Testis (tissue), 3 donors: ENCODE data around the gene SHROOM1. TPM values are rescaled to one million over a fixed set of nuclear protein-coding genes. Genes with fewer than 3 reads are reported as not detected.
"Not testable (repeated sequence)": the region's sequence is repeated elsewhere in the genome, so short reads cannot be mapped to it uniquely, and the experiment has no call there.

Experiments
- DNase-seq: peaks from one replicate; pipeline ENCODE4 v3.0.0-alpha.2; 2019
- H3K27ac ChIP-seq, 2 donors: fragments of 200-600 bp; sonication (generic); one replicate each; pipeline ENCODE4 v1.5.1; 2019
- H3K27me3 ChIP-seq: fragments of 200-600 bp; sonication (generic); one replicate; pipeline ENCODE4 v1.5.1; 2019
- H3K36me3 ChIP-seq: fragments of 200-600 bp; sonication (generic); one replicate; pipeline ENCODE4 v1.5.1; 2017; ENCODE audit warnings: low read depth; ENCODE audit errors: missing control alignments
- H3K4me1 ChIP-seq: fragments of 200-600 bp; sonication (generic); one replicate; pipeline ENCODE4 v1.5.1; 2019
- H3K4me3 ChIP-seq, 2 donors: fragments of 200-600 bp; sonication (generic); one replicate each; pipeline ENCODE4 v1.5.1; 2017 to 2019
- H3K9me3 ChIP-seq: fragments of 200-600 bp; sonication (generic); one replicate; pipeline ENCODE4 v1.5.1; 2017
- POLR2A ChIP-seq: fragments of 450-650 bp; IDR thresholded peaks from one replicate; pipeline ENCODE4 v1.6.1; 2017; ENCODE audit warnings: antibody characterized with exemption, mild to moderate bottlenecking, moderate library complexity
- WGBS, 2 donors: methylation state at CpG; one replicate each; pipeline ENCODE4 v1.1.5; 2018; 5-methylcytosine and 5-hydroxymethylcytosine counted together
- intact Hi-C: fragments of 100-400 bp; cut with DNase I; formaldehyde crosslinking; loops from one replicate; pipeline ENCODE4 v1.15.1; 2023; ENCODE audit warnings: low total_unique reads
- polyA plus RNA-seq: library from polyadenylated mRNA; stranded (reverse); fragments of 350-450 nt; fragmentation: Illumina TruSeq; extraction: RNeasy Lipid Tissue Mini Kit (QIAGEN cat#74804); gene quantifications from one replicate; pipeline ENCODE4 v1.2.3, GENCODE V29; 2014; ENCODE audit warnings: low read depth, low replicate concordance; ENCODE audit not compliant: insufficient read depth
- total RNA-seq, 2 donors: library from RNA; depleted of rRNA; stranded (reverse); fragments of >200 nt; gene quantifications; one replicate each; pipeline ENCODE4 v1.2.3, GENCODE V29; 2016
- TF ChIP-seq, protein P1 (sequence below), 3 experiments: fragments of 450-650 bp in 2 of 3; fragments of 200-600 bp in 1 of 3; sonication (generic) in 1 of 3; IDR thresholded peaks; one replicate each; pipeline ENCODE4 v1.5.1; 2016 to 2019; ENCODE audit warnings: antibody characterized with exemption in 3 of 3, mild to moderate bottlenecking in 2 of 3, moderate library complexity in 1 of 3

Gene SHROOM1
- total and polyA plus RNA-seq, 3 donors from 2014 or later: 2.1 to 9.6 (median 9.0) TPM

DNA sequence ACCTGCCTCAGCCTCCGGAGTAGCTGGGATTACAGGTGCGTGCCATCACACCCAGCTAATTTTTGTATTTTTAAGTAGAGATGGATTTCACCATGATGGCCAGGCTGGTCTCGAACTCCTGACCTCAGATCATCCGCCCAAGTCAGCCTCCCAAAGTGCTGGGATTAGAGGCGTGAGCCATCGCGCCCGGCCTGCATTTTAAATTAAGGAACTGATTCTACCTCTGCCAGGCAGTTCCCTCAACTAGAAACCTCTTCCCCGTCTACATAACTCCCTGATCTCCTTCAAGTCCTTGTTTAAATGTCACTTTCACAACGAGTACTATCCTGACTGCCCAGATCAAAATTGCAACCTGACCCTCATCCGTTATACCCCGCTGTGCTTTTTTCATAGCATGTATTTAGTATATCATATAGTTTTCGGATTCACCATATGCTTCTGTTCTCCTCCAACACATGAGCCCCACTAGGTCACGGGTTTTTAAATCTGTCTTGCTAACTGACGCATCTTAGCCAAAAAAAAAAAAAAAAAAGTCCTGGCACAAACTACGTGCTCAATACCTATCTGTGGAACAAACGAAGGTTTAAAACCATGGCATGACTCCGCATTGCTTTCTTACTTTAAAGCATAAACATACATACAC is 18.2 kb downstream of the SHROOM1 start:
- intact Hi-C loops: no loop called here
- no peak overlapping the region for H3K27ac ChIP-seq
- TF ChIP-seq, protein P1, sequence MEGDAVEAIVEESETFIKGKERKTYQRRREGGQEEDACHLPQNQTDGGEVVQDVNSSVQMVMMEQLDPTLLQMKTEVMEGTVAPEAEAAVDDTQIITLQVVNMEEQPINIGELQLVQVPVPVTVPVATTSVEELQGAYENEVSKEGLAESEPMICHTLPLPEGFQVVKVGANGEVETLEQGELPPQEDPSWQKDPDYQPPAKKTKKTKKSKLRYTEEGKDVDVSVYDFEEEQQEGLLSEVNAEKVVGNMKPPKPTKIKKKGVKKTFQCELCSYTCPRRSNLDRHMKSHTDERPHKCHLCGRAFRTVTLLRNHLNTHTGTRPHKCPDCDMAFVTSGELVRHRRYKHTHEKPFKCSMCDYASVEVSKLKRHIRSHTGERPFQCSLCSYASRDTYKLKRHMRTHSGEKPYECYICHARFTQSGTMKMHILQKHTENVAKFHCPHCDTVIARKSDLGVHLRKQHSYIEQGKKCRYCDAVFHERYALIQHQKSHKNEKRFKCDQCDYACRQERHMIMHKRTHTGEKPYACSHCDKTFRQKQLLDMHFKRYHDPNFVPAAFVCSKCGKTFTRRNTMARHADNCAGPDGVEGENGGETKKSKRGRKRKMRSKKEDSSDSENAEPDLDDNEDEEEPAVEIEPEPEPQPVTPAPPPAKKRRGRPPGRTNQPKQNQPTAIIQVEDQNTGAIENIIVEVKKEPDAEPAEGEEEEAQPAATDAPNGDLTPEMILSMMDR (IDR thresholded peaks at IDR 0.05): no peak
- no peak for TF ChIP-seq POLR2A
- no peaks in the 10 kb centered on the region for H3K36me3 ChIP-seq
- H3K4me1 ChIP-seq: no peaks in the 10 kb centered on the region
- no peak for DNase-seq
- no peaks in the 10 kb centered on the region for H3K27me3 ChIP-seq
- H3K9me3 ChIP-seq: no peaks in the 10 kb centered on the region
- no peak overlapping the region for H3K4me3 ChIP-seq
- 42 to 43% methylated on average over 18 of the region's 18 CpGs for WGBS, 2 donors

- intact Hi-C loops: no loop called here
- DNase-seq: no peak
- H3K4me3 ChIP-seq: no peak overlapping the region
- H3K4me1 ChIP-seq: no peaks in the 10 kb centered on the region
- TF ChIP-seq, protein P1 (IDR thresholded peaks at IDR 0.05): no peak
- no peak for TF ChIP-seq POLR2A
- 81 to 86% methylated on average over 5 of the region's 5 CpGs for WGBS, 2 donors
- no peaks in the 10 kb centered on the region for H3K36me3 ChIP-seq
- no peaks in the 10 kb centered on the region for H3K27me3 ChIP-seq
- no peak overlapping the region for H3K27ac ChIP-seq
- H3K9me3 ChIP-seq: no peaks in the 10 kb centered on the region
These were observed 19.8 kb downstream of the SHROOM1 start for GRCh38 chr5:132810605-132811004.

- Histone ChIP-seq H3K36me3 (no peaks in the 10 kb centered on the region), H3K4me1 (no peaks in the 10 kb centered on the region), H3K27ac (no peak overlapping the region), H3K4me3 (no peak overlapping the region), H3K9me3 (no peaks in the 10 kb centered on the region), H3K27me3 (no peaks in the 10 kb centered on the region)
- WGBS, 2 donors: 49 to 56% methylated on average over 3 of the region's 3 CpGs
- intact Hi-C loops: no loop called here
- TF ChIP-seq, protein P1 (IDR thresholded peaks at IDR 0.05): no peak
- TF ChIP-seq POLR2A: no peak
- peak; percentile 5 for DNase-seq
These were observed 21.6 kb downstream of the SHROOM1 start for GRCh38 chr5:132808866-132809265.

GRCh38 chr5:132808448-132808847 is 22.0 kb downstream of the SHROOM1 start:
- intact Hi-C loops: no loop called here
- Histone ChIP-seq H3K36me3 (no peaks in the 10 kb centered on the region), H3K4me1 (no peaks in the 10 kb centered on the region), H3K4me3 (no peak overlapping the region), H3K9me3 (no peaks in the 10 kb centered on the region), H3K27me3 (no peaks in the 10 kb centered on the region), H3K27ac (no peak overlapping the region)
- peak; percentile 2 for DNase-seq
- 68 to 74% methylated on average over 2 of the region's 2 CpGs for WGBS, 2 donors
- no peak for TF ChIP-seq POLR2A
- TF ChIP-seq, protein P1 (IDR thresholded peaks at IDR 0.05): no peak

GRCh38 chr5:132807163-132807838 is 23.1 kb downstream of the SHROOM1 start:
- intact Hi-C loops: no loop called here
- DNase-seq: peak; percentile 25
- Histone ChIP-seq H3K4me1 (no peaks in the 10 kb centered on the region), H3K36me3 (no peaks in the 10 kb centered on the region), H3K27ac (no peak overlapping the region), H3K9me3 (no peaks in the 10 kb centered on the region), H3K27me3 (no peaks in the 10 kb centered on the region), H3K4me3 (no peak overlapping the region)
- 67 to 70% methylated on average over 12 of the region's 12 CpGs for WGBS, 2 donors
- TF ChIP-seq POLR2A: no peak
- TF ChIP-seq, protein P1 (IDR thresholded peaks at IDR 0.05): peak in 1 of 3 experiments; percentile 11

- H3K4me3 ChIP-seq, H3K27me3 ChIP-seq, H3K9me3 ChIP-seq, H3K36me3 ChIP-seq, intact Hi-C loops, H3K4me1 ChIP-seq, DNase-seq, H3K27ac ChIP-seq: not testable (repeated sequence)
- 93 to 96% methylated on average over 12 of the region's 12 CpGs for WGBS, 2 donors
These were observed 23.7 kb downstream of the SHROOM1 start for GRCh38 chr5:132806804-132807162.

- H3K27ac ChIP-seq, H3K4me1 ChIP-seq, intact Hi-C loops, H3K4me3 ChIP-seq, H3K36me3 ChIP-seq, H3K9me3 ChIP-seq, H3K27me3 ChIP-seq, DNase-seq: not testable (repeated sequence)
- WGBS, 2 donors: 81 to 85% methylated on average over 6 of the region's 6 CpGs
These were observed 24.6 kb downstream of the SHROOM1 start for GRCh38 chr5:132805872-132806271.
